ENCODE measurements around the gene SLC1A2. TPM values are rescaled to one million over a fixed set of nuclear protein-coding genes. Genes with fewer than 3 reads are reported as not detected.
A peak's percentile ranks its signal among the peaks of the same experiment; 100 is the strongest.

SLC1A2 gene
- total and polyA plus RNA-seq, 2 of the 4 experiments (the other 2 are of a cell fraction) = 0.15 to 0.54 TPM

DNA sequence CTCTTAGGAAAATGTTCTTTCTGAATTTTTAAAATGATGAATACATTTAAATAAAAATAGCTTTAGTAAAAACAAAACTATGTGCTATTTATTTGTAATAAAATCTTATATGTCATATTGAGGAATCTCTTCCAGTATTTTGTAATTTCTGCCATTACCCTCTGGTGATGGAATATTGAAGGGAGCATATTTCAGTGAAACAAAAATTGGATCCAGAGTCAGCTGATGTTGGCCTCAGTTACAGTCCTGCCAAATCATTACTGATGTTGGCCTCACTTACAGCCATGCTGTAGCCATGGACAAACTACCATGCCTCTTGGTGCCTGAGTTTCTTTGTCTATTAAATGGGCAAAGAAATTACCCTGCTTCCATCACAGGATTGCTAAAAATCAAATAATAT lies 133.2 kb downstream of the SLC1A2 start:
- H2BK120ac ChIP-seq (ENCODE audit: low read depth, low read length) = no peak overlapping the region
- no peak overlapping the region for H3K27ac ChIP-seq (ENCODE audit: insufficient read depth, low read length)
- H3K18ac ChIP-seq (ENCODE audit: low read depth, low read length) = no peak overlapping the region
- H3K56ac ChIP-seq (ENCODE audit: extremely low read depth, insufficient read depth, low read length) = no peak overlapping the region
- no peaks in the 10 kb centered on the region for H3K9me3 ChIP-seq (ENCODE audit: control insufficient read depth, insufficient read depth, low read length)
- H2BK5ac ChIP-seq (ENCODE audit: low read depth, low read length, poor library complexity, severe bottlenecking) = no peak overlapping the region
- peaks cover 19% of the 10 kb centered on the region for H3K4me1 ChIP-seq (ENCODE audit: control insufficient read depth, insufficient read depth, low read length)
- CTCF ChIA-PET = no interaction called here
- no peak overlapping the region for H3K23ac ChIP-seq (ENCODE audit: low read depth, low read length)
- in situ Hi-C loops (cut with MboI; ENCODE audit: low sequenced_read_pairs) = no loop called here
- H4K20me1 ChIP-seq (ENCODE audit: insufficient read depth, low read length) = no peaks in the 10 kb centered on the region
- H3K9ac ChIP-seq (ENCODE audit: low read depth, low read length) = no peak overlapping the region
- H2BK20ac ChIP-seq (ENCODE audit: low read depth, low read length) = peak overlapping the region; percentile 30; the same call in 1 of the 2 replicates
- dilution Hi-C loops (cut with HindIII; ENCODE audit: low sequenced_read_pairs, unreplicated experiment) = no loop called here
- H3K14ac ChIP-seq (replicated peaks; ENCODE audit: low read depth, low read length) = no peak overlapping the region
- DNase-seq = no peak
- no peak overlapping the region for H2AFZ ChIP-seq (replicated peaks; ENCODE audit: low read length, poor library complexity)
- peak overlapping the region; percentile 26; the same call in 1 of the 2 replicates for H2AK5ac ChIP-seq (ENCODE audit: low read depth, low read length)
- H3K4me2 ChIP-seq (ENCODE audit: low read depth, low read length) = no peak overlapping the region
- H4K91ac ChIP-seq (ENCODE audit: insufficient read depth, low read depth, low read length) = no peak overlapping the region
- POLR2A ChIA-PET (ENCODE audit: unreplicated experiment) = no interaction called here
- H3K4ac ChIP-seq (ENCODE audit: low read depth, low read length) = no peak overlapping the region
- no peak overlapping the region for H3K4me3 ChIP-seq (ENCODE audit: insufficient read depth, low read depth, low read length)
- intact Hi-C loops (cut with micrococcal nuclease) = no loop called here
- H4K8ac ChIP-seq (ENCODE audit: low read depth in 2 of 2, low read length in 2 of 2) = no peak overlapping the region
- no peaks in the 10 kb centered on the region for H3K27me3 ChIP-seq (ENCODE audit: control insufficient read depth, insufficient read depth, low read length)
- TF ChIP-seq NFE2L2 (IDR thresholded peaks at IDR 0.05; ENCODE audit: low read depth, low read length) (no peak), RFX5 (IDR thresholded peaks at IDR 0.05; ENCODE audit: low read depth, low read length) (no peak), SMC3 (IDR thresholded peaks at IDR 0.05; ENCODE audit: low read depth, low read length) (no peak), FOS (IDR thresholded peaks at IDR 0.05; ENCODE audit: low read depth, low read length) (no peak), CHD1 (IDR thresholded peaks at IDR 0.05; ENCODE audit: low read depth, low read length) (no peak), POLR2A (IDR thresholded peaks at IDR 0.05; ENCODE audit: low read depth, low read length) (no peak), CEBPB (IDR thresholded peaks at IDR 0.05; ENCODE audit: low read depth, low read length) (no peak), BHLHE40 (IDR thresholded peaks at IDR 0.05; ENCODE audit: low read depth, low read length) (no peak), MAZ (IDR thresholded peaks at IDR 0.05; ENCODE audit: borderline replicate concordance, low read depth, low read length) (no peak)
- TF ChIP-seq, protein P1, sequence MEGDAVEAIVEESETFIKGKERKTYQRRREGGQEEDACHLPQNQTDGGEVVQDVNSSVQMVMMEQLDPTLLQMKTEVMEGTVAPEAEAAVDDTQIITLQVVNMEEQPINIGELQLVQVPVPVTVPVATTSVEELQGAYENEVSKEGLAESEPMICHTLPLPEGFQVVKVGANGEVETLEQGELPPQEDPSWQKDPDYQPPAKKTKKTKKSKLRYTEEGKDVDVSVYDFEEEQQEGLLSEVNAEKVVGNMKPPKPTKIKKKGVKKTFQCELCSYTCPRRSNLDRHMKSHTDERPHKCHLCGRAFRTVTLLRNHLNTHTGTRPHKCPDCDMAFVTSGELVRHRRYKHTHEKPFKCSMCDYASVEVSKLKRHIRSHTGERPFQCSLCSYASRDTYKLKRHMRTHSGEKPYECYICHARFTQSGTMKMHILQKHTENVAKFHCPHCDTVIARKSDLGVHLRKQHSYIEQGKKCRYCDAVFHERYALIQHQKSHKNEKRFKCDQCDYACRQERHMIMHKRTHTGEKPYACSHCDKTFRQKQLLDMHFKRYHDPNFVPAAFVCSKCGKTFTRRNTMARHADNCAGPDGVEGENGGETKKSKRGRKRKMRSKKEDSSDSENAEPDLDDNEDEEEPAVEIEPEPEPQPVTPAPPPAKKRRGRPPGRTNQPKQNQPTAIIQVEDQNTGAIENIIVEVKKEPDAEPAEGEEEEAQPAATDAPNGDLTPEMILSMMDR (conservative IDR thresholded peaks at IDR 0.05; ENCODE audit: low read depth, low read length) = no peak
- TF ChIP-seq, protein P2, sequence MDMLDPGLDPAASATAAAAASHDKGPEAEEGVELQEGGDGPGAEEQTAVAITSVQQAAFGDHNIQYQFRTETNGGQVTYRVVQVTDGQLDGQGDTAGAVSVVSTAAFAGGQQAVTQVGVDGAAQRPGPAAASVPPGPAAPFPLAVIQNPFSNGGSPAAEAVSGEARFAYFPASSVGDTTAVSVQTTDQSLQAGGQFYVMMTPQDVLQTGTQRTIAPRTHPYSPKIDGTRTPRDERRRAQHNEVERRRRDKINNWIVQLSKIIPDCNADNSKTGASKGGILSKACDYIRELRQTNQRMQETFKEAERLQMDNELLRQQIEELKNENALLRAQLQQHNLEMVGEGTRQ (IDR thresholded peaks at IDR 0.05; ENCODE audit: low read depth, low read length) = no peak
- TF ChIP-seq, protein P3, sequence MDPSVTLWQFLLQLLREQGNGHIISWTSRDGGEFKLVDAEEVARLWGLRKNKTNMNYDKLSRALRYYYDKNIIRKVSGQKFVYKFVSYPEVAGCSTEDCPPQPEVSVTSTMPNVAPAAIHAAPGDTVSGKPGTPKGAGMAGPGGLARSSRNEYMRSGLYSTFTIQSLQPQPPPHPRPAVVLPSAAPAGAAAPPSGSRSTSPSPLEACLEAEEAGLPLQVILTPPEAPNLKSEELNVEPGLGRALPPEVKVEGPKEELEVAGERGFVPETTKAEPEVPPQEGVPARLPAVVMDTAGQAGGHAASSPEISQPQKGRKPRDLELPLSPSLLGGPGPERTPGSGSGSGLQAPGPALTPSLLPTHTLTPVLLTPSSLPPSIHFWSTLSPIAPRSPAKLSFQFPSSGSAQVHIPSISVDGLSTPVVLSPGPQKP (IDR thresholded peaks at IDR 0.05; ENCODE audit: borderline replicate concordance, low read depth, low read length) = no peak
- no peak overlapping the region for H2BK15ac ChIP-seq (ENCODE audit: low read depth, low read length)
- no TSS peak for BruUV-seq (replicated peaks)
- no peaks in the 10 kb centered on the region for H3K36me3 ChIP-seq (ENCODE audit: control insufficient read depth, insufficient read depth, low read length)
- H3K9me1 ChIP-seq (ENCODE audit: insufficient read depth, low read length) = peaks cover 17% of the 10 kb centered on the region; the same call in 1 of the 2 replicates
- H4K5ac ChIP-seq (ENCODE audit: low read depth, low read length) = no peak overlapping the region
- no peak for ATAC-seq (ENCODE audit: low read depth)
- H2AK9ac ChIP-seq (replicated peaks; ENCODE audit: low read depth, low read length, poor library complexity) = no peak overlapping the region
- no peaks in the 10 kb centered on the region; a peak in 1 of 4 replicates for H3K79me1 ChIP-seq (ENCODE audit: low read depth in 1 of 2, low read length in 2 of 2)

Measured in IMR-90 (cell line).